BJ (cell line): ENCODE results near the gene DNAI2. TPM values are rescaled to one million over a fixed set of nuclear protein-coding genes. Genes with fewer than 3 reads are reported as not detected.

ENCODE experiments used
- CTCF ChIA-PET: fragments of 350-600 bp; formaldehyde crosslinking; extraction: SDS; loops from one replicate; lab custom pipeline; 2021; ENCODE audit warnings: antibody characterized with exemption, inconsistent platforms; lab: Yijun Ruan, JAX
- POLR2A ChIA-PET: fragments of 300-600 bp; sonication (Branson Sonifier 250); formaldehyde crosslinking; extraction: SDS; loops from one replicate; lab custom pipeline; 2021; ENCODE audit warnings: antibody characterized with exemption; lab: Charles Lee
- DNase-seq: peaks from one replicate; pipeline ENCODE4 v3.0.0-alpha.2; 2011; ENCODE audit warnings: low read depth
- H3K27me3 ChIP-seq: 2 replicates; pipeline ENCODE4 v1.6.0; 2011; ENCODE audit warnings: low read length; ENCODE audit not compliant: control insufficient read depth, insufficient read depth
- H3K36me3 ChIP-seq: 2 replicates; pipeline ENCODE4 v1.5.1; 2011; ENCODE audit warnings: low read length; ENCODE audit not compliant: control insufficient read depth, insufficient read depth
- H3K4me3 ChIP-seq: 2 replicates; pipeline ENCODE4 v1.5.1; 2011; ENCODE audit warnings: low read depth, mild to moderate bottlenecking, control low read depth, low read length
- polyA plus RNA-seq: library from polyadenylated mRNA; depleted of rRNA; stranded (reverse); fragments of >200 nt; gene quantifications from 2 replicates; pipeline ENCODE4 v1.2.3, GENCODE V29; 2011
- TF ChIP-seq, protein P1 (sequence below): IDR thresholded peaks from 2 replicates; pipeline ENCODE4 v1.5.1; 2011; ENCODE audit warnings: low read depth, mild to moderate bottlenecking, control low read depth, inconsistent platforms, low read length, moderate library complexity; ENCODE audit not compliant: insufficient read depth

DNAI2 gene
- polyA plus RNA-seq, 1 experiment, result not detected

DNA sequence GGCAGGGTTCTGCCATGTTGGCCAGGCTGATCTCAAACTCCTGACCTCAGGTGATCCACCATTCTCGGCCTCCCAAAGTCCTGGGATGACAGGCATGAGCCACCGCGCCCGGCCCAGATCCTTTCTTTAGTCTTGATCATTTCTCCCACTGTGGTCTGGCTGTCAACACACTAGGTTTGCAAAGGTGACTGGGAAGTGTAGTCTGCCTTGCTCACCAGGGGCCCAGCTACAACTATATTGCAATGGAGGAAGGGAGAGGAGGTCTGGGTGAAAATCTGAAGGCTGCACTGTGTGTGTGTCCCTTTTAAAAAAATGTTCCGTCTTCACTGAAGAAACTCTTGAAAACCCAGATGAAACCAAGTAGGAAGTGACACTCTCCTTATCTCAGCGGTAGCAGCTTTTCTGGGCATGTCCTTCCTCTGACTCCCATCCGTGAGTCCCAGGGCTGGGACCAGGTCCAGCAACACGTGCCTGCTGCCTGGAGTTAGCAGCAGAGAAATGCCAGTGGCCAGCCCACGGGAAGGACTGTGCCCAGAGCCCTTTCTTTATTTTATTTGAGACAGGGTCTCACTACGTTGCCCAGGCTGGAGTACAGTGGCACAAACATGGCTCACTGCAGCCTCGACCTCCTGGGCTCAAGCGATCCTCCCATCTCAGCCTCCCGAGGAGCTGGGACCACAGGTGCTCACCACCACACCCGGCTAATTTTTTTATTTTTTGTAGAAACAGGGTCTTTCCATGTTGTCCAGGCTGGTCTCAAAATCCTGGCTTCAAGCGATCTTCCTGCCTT lies 34.1 kb downstream of the DNAI2 start:
- H3K4me3 ChIP-seq, result no peak overlapping the region
- TF ChIP-seq, protein P1, sequence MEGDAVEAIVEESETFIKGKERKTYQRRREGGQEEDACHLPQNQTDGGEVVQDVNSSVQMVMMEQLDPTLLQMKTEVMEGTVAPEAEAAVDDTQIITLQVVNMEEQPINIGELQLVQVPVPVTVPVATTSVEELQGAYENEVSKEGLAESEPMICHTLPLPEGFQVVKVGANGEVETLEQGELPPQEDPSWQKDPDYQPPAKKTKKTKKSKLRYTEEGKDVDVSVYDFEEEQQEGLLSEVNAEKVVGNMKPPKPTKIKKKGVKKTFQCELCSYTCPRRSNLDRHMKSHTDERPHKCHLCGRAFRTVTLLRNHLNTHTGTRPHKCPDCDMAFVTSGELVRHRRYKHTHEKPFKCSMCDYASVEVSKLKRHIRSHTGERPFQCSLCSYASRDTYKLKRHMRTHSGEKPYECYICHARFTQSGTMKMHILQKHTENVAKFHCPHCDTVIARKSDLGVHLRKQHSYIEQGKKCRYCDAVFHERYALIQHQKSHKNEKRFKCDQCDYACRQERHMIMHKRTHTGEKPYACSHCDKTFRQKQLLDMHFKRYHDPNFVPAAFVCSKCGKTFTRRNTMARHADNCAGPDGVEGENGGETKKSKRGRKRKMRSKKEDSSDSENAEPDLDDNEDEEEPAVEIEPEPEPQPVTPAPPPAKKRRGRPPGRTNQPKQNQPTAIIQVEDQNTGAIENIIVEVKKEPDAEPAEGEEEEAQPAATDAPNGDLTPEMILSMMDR, result no peak
- ChIA-PET CTCF (no interaction called here), POLR2A (no interaction called here)
- H3K36me3 ChIP-seq, result no peaks in the 10 kb centered on the region
- no peaks in the 10 kb centered on the region for H3K27me3 ChIP-seq
- no peak for DNase-seq

DNA sequence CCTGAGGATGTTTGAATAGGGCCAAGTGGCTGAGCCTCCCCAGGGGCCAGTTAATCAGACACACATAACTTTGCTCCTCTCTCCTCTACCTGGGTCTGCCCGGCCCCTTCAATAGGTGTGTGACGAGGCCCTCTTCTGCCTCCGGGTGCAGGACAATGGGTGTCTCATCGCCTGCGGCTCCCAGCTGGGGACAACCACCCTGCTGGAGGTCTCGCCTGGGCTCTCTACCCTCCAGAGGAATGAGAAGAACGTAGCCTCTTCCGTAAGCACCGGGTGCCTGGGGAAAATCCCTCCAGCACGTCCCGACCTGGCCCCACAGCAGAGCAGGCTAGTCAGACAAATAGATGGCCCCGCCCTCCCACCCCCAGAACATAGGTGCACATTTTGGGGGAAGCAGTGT lies 35.9 kb downstream of the DNAI2 start:
- TF ChIP-seq, protein P1, result no peak
- ChIA-PET CTCF (interaction anchor here (0.6 kb wide), 1 partner anchor 12 kb away, joined by 4 read pairs; no protein-coding TSS in a partner anchor), POLR2A (no interaction called here)
- no peaks in the 10 kb centered on the region for H3K36me3 ChIP-seq
- no peak overlapping the region for H3K4me3 ChIP-seq
- no peaks in the 10 kb centered on the region for H3K27me3 ChIP-seq
- DNase-seq, result no peak

DNA sequence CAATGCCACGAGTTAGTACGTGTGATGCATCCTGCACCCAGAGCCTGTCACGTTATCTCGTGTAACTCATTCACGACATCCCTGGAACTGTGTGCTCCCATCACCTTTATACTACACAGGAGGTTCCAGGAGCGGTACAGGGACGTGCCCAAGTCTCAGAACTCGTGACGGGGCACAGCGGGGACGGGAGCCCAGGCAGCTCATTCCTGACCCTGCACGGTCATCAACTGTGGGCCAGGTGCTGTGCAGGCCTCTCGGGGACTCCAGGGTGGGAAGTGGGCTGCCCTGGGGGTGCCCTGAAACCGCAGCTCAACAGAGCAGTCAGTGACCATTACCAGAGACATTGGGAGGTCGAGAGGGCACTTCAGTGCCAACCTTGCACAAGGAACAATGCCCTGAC lies 40.8 kb downstream of the DNAI2 start:
- CTCF ChIA-PET, result interaction anchor here (1.5 kb wide), 1 partner anchor 9 kb away, joined by 3 read pairs; no protein-coding TSS in a partner anchor
- no peak for DNase-seq
- H3K27me3 ChIP-seq, result no peaks in the 10 kb centered on the region
- POLR2A ChIA-PET, result no interaction called here
- TF ChIP-seq, protein P1, result no peak
- H3K36me3 ChIP-seq, result no peaks in the 10 kb centered on the region
- no peak overlapping the region for H3K4me3 ChIP-seq

DNA sequence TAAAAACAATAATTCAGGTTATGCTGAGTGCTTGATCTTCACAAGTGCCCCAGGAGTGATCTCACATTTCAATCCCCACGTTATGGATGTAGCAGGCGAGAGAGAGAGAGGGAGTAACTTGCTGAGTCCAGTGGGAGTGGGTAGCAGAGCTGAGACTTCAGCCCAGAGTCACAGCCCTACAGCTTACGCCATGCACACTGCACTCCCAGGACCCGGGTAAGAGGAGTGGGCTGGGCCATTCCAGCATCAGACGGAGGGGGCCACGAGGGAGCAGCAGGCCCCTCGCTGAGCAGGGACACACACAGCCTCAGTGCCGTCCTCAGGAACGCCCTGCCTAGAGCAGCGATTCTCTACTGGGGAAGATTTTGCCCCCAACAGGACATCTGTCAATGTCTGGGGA lies 42.2 kb downstream of the DNAI2 start:
- Histone ChIP-seq H3K4me3 (no peak overlapping the region), H3K36me3 (no peaks in the 10 kb centered on the region), H3K27me3 (no peaks in the 10 kb centered on the region)
- DNase-seq, result no peak
- POLR2A ChIA-PET, result no interaction called here
- TF ChIP-seq, protein P1, result no peak
- CTCF ChIA-PET, result no interaction called here

DNA sequence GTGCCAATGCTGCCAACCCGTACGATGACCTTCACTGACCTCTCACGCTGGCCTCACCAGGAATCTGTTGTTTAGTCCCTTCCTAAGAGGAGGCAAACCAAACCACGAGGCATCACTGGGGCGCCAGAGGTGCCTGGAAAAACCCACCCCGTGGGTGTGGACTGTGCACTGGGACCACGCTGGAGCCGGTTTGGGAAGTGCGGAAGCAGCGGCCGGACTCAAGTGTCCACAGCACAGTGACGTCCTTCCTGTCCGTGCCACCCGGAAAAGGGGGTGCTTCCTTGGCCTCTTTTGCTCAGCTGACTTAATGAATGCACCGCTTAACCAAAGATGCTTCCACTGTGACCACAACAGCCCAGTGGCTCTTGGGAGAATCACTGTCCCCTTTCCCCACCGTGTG lies 43.0 kb downstream of the DNAI2 start:
- TF ChIP-seq, protein P1, result no peak
- no peak overlapping the region for H3K4me3 ChIP-seq
- no peaks in the 10 kb centered on the region for H3K36me3 ChIP-seq
- CTCF ChIA-PET, result no interaction called here
- no peak for DNase-seq
- POLR2A ChIA-PET, result no interaction called here
- H3K27me3 ChIP-seq, result no peaks in the 10 kb centered on the region
